ENCODE results near the gene TSPEAR. TPM values are rescaled to one million over a fixed set of nuclear protein-coding genes. Genes with fewer than 3 reads are reported as not detected.

The TSPEAR gene
- polyA plus RNA-seq, 1 of the 3 experiments (the other 2 are of a cell fraction) = 0.08 TPM

- no peak for TF ChIP-seq TCF12 (IDR thresholded peaks at IDR 0.05)
- TF ChIP-seq GABPA (IDR thresholded peaks at IDR 0.05; ENCODE audit: low read depth) = no peak
- no peak for TF ChIP-seq FOSL2 (IDR thresholded peaks at IDR 0.05; ENCODE audit: borderline replicate concordance, low read depth)
- no peak for TF ChIP-seq ZBTB33 (IDR thresholded peaks at IDR 0.05; ENCODE audit: borderline replicate concordance, low read depth)
- TF ChIP-seq CHD2 (IDR thresholded peaks at IDR 0.05; ENCODE audit: low read length, partially characterized antibody) = no peak
- TF ChIP-seq ELF1 (IDR thresholded peaks at IDR 0.05) = no peak
- TF ChIP-seq CTCF (IDR thresholded peaks at IDR 0.05) = no peak
- no peak for TF ChIP-seq SMC3 (IDR thresholded peaks at IDR 0.05; ENCODE audit: low read depth, low read length)
- no peak for TF ChIP-seq EZH2phosphoT487 (IDR thresholded peaks at IDR 0.05; ENCODE audit: borderline replicate concordance, low read depth)
- no peak for TF ChIP-seq MEF2A (IDR thresholded peaks at IDR 0.05; ENCODE audit: borderline replicate concordance, low read depth)
- TF ChIP-seq PBX3 (IDR thresholded peaks at IDR 0.05) = no peak
- no peak for TF ChIP-seq RXRA (IDR thresholded peaks at IDR 0.05; ENCODE audit: borderline replicate concordance, low read depth)
- TF ChIP-seq MAX (IDR thresholded peaks at IDR 0.05; ENCODE audit: low read depth) = no peak
- no peak for TF ChIP-seq FOXJ3 (CRISPR knock-in tag; IDR thresholded peaks at IDR 0.05)
- TF ChIP-seq GATA2 (CRISPR knock-in tag; IDR thresholded peaks at IDR 0.05) = no peak
- Histone ChIP-seq H2AFZ (ENCODE audit: low read depth) (no peak overlapping the region), H3K9me2 (no peaks in the 10 kb centered on the region), H3F3A (replicated peaks; ENCODE audit: insufficient read depth) (no peaks in the 10 kb centered on the region), H3K4me2 (no peak overlapping the region), H3K4me3 (ENCODE audit: low read depth in 2 of 2, low read length in 1 of 2) (no peak overlapping the region), H3K79me2 (ENCODE audit: insufficient read depth) (no peaks in the 10 kb centered on the region), H4K20me1 (ENCODE audit: insufficient read depth) (no peaks in the 10 kb centered on the region), H3K4me1 (ENCODE audit: control insufficient read depth in 1 of 2, insufficient read depth in 2 of 2, low read depth in 1 of 2, low read length in 1 of 2) (no peaks in the 10 kb centered on the region; a peak in 1 of 4 replicates), H3K27ac (ENCODE audit: low read depth in 2 of 2, low read length in 1 of 2) (no peak overlapping the region), H3K9me3 (no peaks in the 10 kb centered on the region), H3K36me3 (replicated peaks in 1 of 2; ENCODE audit: control insufficient read depth in 1 of 2, insufficient read depth in 2 of 2, low read length in 1 of 2) (no peaks in the 10 kb centered on the region), H3K27me3 (ENCODE audit: insufficient read depth) (peaks cover 64% of the 10 kb centered on the region), H3K9ac (no peak overlapping the region)
- DNase-seq = peak; percentile 4
- POLR2A ChIA-PET = no interaction called here
- 27% methylated on average over 6 of the region's 9 CpGs for WGBS (ENCODE audit: low lambda C conversion rate)
- CTCF ChIA-PET = interaction anchor here (1.1 to 2.7 kb wide), 3 partner anchors 17 to 88 kb away, joined by 3 to 12 read pairs (median 3); partner anchors contain the start of gene UBE2G2
Observed at GRCh38 chr21:44713130-44713529, 1.8 kb upstream of the TSPEAR start.

Measured in SK-N-SH (cell line).